GM23248 (cell line): ENCODE data around the gene TMEM187. TPM values are rescaled to one million over a fixed set of nuclear protein-coding genes. Genes with fewer than 3 reads are reported as not detected.

Experiments used
- DNase-seq: peaks from one replicate; pipeline ENCODE4 v3.0.0-alpha.2; 2015
- H2AFZ ChIP-seq: fragments of 200-600 bp; sonication (generic); 2 replicates; pipeline ENCODE4 v1.6.1; 2016; ENCODE audit warnings: antibody characterized with exemption
- H3F3A ChIP-seq: fragments of 200-600 bp; sonication (generic); 2 replicates; pipeline ENCODE4 v1.6.1; 2016; ENCODE audit warnings: mild to moderate bottlenecking, antibody characterized with exemption, mixed run types; ENCODE audit not compliant: insufficient read depth
- H3K27ac ChIP-seq: fragments of 200-600 bp; sonication (generic); 2 replicates; pipeline ENCODE4 v1.5.1; 2016; ENCODE audit warnings: mild to moderate bottlenecking
- H3K27me3 ChIP-seq: fragments of 200-600 bp; sonication (generic); replicated peaks from 2 replicates; pipeline ENCODE4 v1.6.1; 2016; ENCODE audit warnings: mild to moderate bottlenecking; ENCODE audit not compliant: insufficient read depth
- H3K36me3 ChIP-seq: fragments of 200-600 bp; sonication (generic); 2 replicates; pipeline ENCODE4 v1.6.1; 2016; ENCODE audit warnings: low read depth, mild to moderate bottlenecking
- H3K4me1 ChIP-seq: fragments of 200-600 bp; sonication (generic); 2 replicates; pipeline ENCODE4 v1.6.1; 2016; ENCODE audit warnings: mild to moderate bottlenecking; ENCODE audit not compliant: insufficient read depth
- H3K4me2 ChIP-seq: fragments of 200-600 bp; sonication (generic); one replicate; pipeline ENCODE4 v1.6.1; 2016; ENCODE audit warnings: mild to moderate bottlenecking; ENCODE audit not compliant: unreplicated experiment
- H3K4me3 ChIP-seq: fragments of 200-600 bp; sonication (generic); 2 replicates; pipeline ENCODE4 v1.5.1; 2016; ENCODE audit warnings: mild to moderate bottlenecking
- H3K79me2 ChIP-seq: fragments of 200-600 bp; sonication (generic); 2 replicates; pipeline ENCODE4 v1.6.1; 2016; ENCODE audit warnings: mild to moderate bottlenecking; ENCODE audit not compliant: insufficient read depth
- H3K9ac ChIP-seq: fragments of 200-600 bp; sonication (generic); 2 replicates; pipeline ENCODE4 v1.6.1; 2016; ENCODE audit warnings: mild to moderate bottlenecking
- H3K9me2 ChIP-seq: fragments of 200-600 bp; sonication (generic); 2 replicates; pipeline ENCODE4 v1.6.1; 2016; ENCODE audit warnings: mixed run types, mild to moderate bottlenecking, moderate library complexity; ENCODE audit not compliant: insufficient read depth
- H3K9me3 ChIP-seq: fragments of 200-600 bp; sonication (generic); one replicate; pipeline ENCODE4 v1.6.1; 2017; ENCODE audit warnings: low read depth
- H4K20me1 ChIP-seq: fragments of 200-600 bp; sonication (generic); 2 replicates; pipeline ENCODE4 v1.6.0; 2016; ENCODE audit not compliant: insufficient read depth
- EZH2 ChIP-seq: fragments of 200-600 bp; sonication (generic); IDR thresholded peaks from 2 replicates; pipeline ENCODE4 v1.6.1; 2018; ENCODE audit warnings: antibody characterized with exemption, mild to moderate bottlenecking; ENCODE audit not compliant: insufficient read depth, poor library complexity, severe bottlenecking
- EZH2phosphoT487 ChIP-seq: fragments of 200-600 bp; sonication (generic); IDR thresholded peaks from 2 replicates; pipeline ENCODE4 v1.6.1; 2018; ENCODE audit warnings: antibody characterized with exemption, moderate library complexity, mild to moderate bottlenecking, low read depth; ENCODE audit not compliant: insufficient read depth
- WGBS, 2 experiments: methylation state at CpG; one replicate each; pipeline ENCODE4 v1.1.6; 2015 to 2017; ENCODE audit warnings: low lambda C conversion rate in 2 of 2, low coverage in 1 of 2; ENCODE audit errors: missing lambda C conversion rate in 2 of 2; 5-methylcytosine and 5-hydroxymethylcytosine counted together
- in situ Hi-C: fragments of 300-500 bp; cut with MboI; formaldehyde crosslinking; loops from 2 replicates; pipeline ENCODE4 v1.15.0; 2020
- microRNA counts: library from miRNA; unstranded; fragments of <30 nt; microRNA quantifications from one replicate; lab custom pipeline; 2016
- microRNA-seq: library from miRNA; unstranded; fragments of <30 nt; microRNA quantifications from one replicate; pipeline ENCODE4, GENCODE V29; 2016; ENCODE audit warnings: borderline number of aligned reads
- polyA plus RNA-seq: library from polyadenylated mRNA; unstranded; fragments of >200 nt; fragmentation: Nextera tagmentation; extraction: Ambion mirVana; gene quantifications from 2 replicates; pipeline ENCODE4 v1.2.1, GENCODE V29; 2016
- small RNA-seq: library from RNA; depleted of rRNA; stranded (forward); fragments of <200 nt; gene quantifications from one replicate; pipeline ENCODE3, GENCODE V24; 2014; ENCODE audit warnings: low read depth, low replicate concordance
- total RNA-seq: library from RNA; depleted of rRNA; stranded (reverse); fragments of >200 nt; shearing (Covaris generic); gene quantifications from 2 replicates; pipeline ENCODE4 v1.2.3, GENCODE V29; 2014; rRNA removed

The TMEM187 gene
- total and polyA plus RNA-seq, 2 experiments from 2014 or later = 7.6 to 8.5 TPM

DNA sequence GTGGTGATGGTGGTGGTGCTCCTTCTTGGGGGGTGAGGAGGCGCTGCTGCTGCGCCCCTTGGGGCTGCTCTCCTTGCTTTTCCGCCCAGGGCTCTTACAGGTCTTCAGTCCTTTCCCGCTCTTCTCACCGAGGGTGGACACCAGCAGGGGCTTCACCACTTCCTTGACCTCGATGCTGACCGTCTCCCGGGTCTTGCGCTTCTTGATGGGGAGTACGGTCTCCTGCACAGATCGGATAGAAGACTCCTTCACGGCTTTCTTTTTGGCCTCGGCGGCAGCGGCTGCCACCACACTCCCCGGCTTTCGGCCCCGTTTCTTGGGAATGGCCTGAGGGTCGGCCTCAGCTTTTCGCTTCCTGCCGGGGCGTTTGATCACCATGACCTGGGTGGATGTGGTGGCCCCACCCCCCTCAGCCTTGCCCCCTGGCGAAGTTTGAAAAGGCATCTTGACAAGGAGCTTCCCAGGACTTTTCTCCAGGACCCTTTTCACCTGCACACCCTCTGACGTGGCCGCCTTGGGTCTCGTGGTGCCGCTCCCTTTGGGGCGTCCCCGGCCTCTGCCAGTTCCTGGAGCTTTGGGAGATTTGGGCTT, 58.3 kb downstream of the TMEM187 start:
- no peak for TF ChIP-seq EZH2phosphoT487
- no peak for TF ChIP-seq EZH2

DNA sequence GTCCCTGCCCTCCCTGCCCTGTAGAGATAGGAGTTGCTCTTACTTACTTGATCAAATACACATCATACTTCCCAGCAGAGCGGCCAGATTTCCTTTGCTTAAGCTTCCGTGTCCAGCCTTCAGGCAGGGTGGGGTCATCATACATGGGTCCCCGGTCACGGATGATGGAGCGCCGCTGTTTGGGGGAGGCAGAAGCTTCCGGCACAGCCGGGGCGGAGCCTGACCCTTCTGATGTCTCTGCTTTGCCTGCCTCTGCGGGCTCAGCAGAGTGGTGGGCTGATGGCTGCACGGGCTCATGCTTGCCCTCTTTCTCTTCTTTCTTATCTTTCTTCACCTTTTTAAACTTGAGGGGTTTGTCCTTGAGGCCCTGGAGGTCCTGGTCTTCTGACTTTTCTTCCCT, 59.6 kb downstream of the TMEM187 start:
- Histone ChIP-seq H3K4me2 (no peak overlapping the region), H3F3A (no peaks in the 10 kb centered on the region), H3K4me3 (no peak overlapping the region), H3K9me3 (no peaks in the 10 kb centered on the region), H3K27me3 (no peaks in the 10 kb centered on the region), H4K20me1 (no peaks in the 10 kb centered on the region), H3K9me2 (no peaks in the 10 kb centered on the region), H2AFZ (no peak overlapping the region), H3K79me2 (peaks cover 52% of the 10 kb centered on the region), H3K4me1 (no peaks in the 10 kb centered on the region), H3K27ac (no peak overlapping the region), H3K36me3 (no peaks in the 10 kb centered on the region), H3K9ac (no peak overlapping the region)
- in situ Hi-C loops = no loop called here
- no peak for TF ChIP-seq EZH2phosphoT487
- TF ChIP-seq EZH2 = no peak
- DNase-seq = no peak
- WGBS, 2 experiments = 89 to 92% methylated on average over 4 to 11 of the region's 11 CpGs

More for the DNA sequence above, 58.3 kb downstream of the TMEM187 start:
- Histone ChIP-seq H3K79me2 (peaks cover 44% of the 10 kb centered on the region), H3K9ac (no peak overlapping the region), H3K4me1 (no peaks in the 10 kb centered on the region), H3F3A (no peaks in the 10 kb centered on the region), H3K27ac (no peak overlapping the region), H3K27me3 (no peaks in the 10 kb centered on the region), H3K9me2 (no peaks in the 10 kb centered on the region), H4K20me1 (no peaks in the 10 kb centered on the region), H2AFZ (no peak overlapping the region), H3K4me2 (no peak overlapping the region), H3K36me3 (no peaks in the 10 kb centered on the region), H3K9me3 (no peaks in the 10 kb centered on the region), H3K4me3 (no peak overlapping the region)
- no peak for DNase-seq
- WGBS, 2 experiments = 99 to 100% methylated on average over 5 to 19 of the region's 29 CpGs
- in situ Hi-C loops = no loop called here

DNA sequence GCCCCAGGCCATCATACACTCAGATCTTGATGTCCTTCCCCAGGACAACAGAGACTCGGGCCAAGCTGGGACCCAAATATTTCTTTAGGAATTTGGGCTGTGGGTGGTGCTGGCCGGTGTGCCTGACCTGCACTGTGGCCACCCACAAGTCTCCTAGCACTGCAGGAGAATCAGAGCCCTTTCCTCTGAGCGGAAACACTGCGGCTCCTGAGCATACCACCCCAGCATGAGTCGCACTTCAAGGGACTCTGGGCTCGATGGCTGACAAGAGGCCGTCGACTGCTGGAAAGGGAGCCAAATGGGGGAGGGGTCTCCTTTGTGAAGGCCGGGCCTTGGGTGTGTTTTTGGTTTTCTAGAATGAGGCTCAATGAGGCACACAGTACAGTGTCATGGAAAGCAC, 60.1 kb downstream of the TMEM187 start:
- Histone ChIP-seq H3K9ac (no peak overlapping the region), H3K4me2 (no peak overlapping the region), H4K20me1 (no peaks in the 10 kb centered on the region), H3K4me3 (no peak overlapping the region), H3K79me2 (peaks cover 55% of the 10 kb centered on the region), H2AFZ (no peak overlapping the region), H3K9me3 (no peaks in the 10 kb centered on the region), H3K9me2 (no peaks in the 10 kb centered on the region), H3K4me1 (no peaks in the 10 kb centered on the region), H3F3A (no peaks in the 10 kb centered on the region), H3K36me3 (no peaks in the 10 kb centered on the region), H3K27ac (no peak overlapping the region), H3K27me3 (no peaks in the 10 kb centered on the region)
- TF ChIP-seq EZH2phosphoT487 = no peak
- no peak for TF ChIP-seq EZH2
- in situ Hi-C loops = no loop called here
- 30 to 44% methylated on average over 5 to 9 of the region's 9 CpGs for WGBS, 2 experiments
- peak; percentile 38 for DNase-seq

MicroRNA genes within 50 kb of the gene (microRNA counts, 767-probe panel; counts per million panel counts)
- 447 counts per million, percentile 86 among the panel's probes with 10 or more counts for microRNA hsa-miR-718 (lab: Ali Mortazavi, UCI)

Small RNA genes lying within 50 kb of the gene (microRNA-seq; reads per million reads assigned to microRNA genes)
- gene MIR3202-1 (not detected), gene MIR3202-2 (not detected), gene MIR718 (not detected)

Small RNA genes lying within 50 kb of the gene (small RNA-seq; reads per million reads assigned to genes)
- gene MIR3202-1 = not detected

Other genes starting within 250 kb of the TMEM187 start
- 180 and 187 TPM in 2 replicates for gene BCAP31, start 248.4 kb upstream of the TMEM187 start, total RNA-seq
- 317 and 326 TPM in 2 replicates for gene BCAP31, start 248.4 kb upstream of the TMEM187 start, polyA plus RNA-seq
- 24.4 and 24.9 TPM in 2 replicates for gene ABCD1, start 247.9 kb upstream of the TMEM187 start, total RNA-seq
- 9.5 and 9.8 TPM in 2 replicates for gene ABCD1, start 247.9 kb upstream of the TMEM187 start, polyA plus RNA-seq
- 12.5 and 13.5 TPM in 2 replicates for gene PLXNB3, start 208.5 kb upstream of the TMEM187 start, total RNA-seq
- 7.1 and 8.8 TPM in 2 replicates for gene PLXNB3, start 208.5 kb upstream of the TMEM187 start, polyA plus RNA-seq
- 0.86 TPM in 1 of 2 replicates, not detected in the other for gene SRPK3, start 191.7 kb upstream of the TMEM187 start, total RNA-seq
- 0.53 and 1.1 TPM in 2 replicates for gene SRPK3, start 191.7 kb upstream of the TMEM187 start, polyA plus RNA-seq
- gene IDH3G, start 178.4 kb upstream of the TMEM187 start, total RNA-seq = 79.5 and 88.2 TPM in 2 replicates
- 76.1 and 83.2 TPM in 2 replicates for gene IDH3G, start 178.4 kb upstream of the TMEM187 start, polyA plus RNA-seq
- gene SSR4, start 178.1 kb upstream of the TMEM187 start, total RNA-seq = 225 and 295 TPM in 2 replicates
- gene SSR4, start 178.1 kb upstream of the TMEM187 start, polyA plus RNA-seq = 568 TPM in 2 replicates
- gene PDZD4, start 142.2 kb upstream of the TMEM187 start, total RNA-seq = 1.5 TPM in 1 of 2 replicates, not detected in the other
- gene PDZD4, start 142.2 kb upstream of the TMEM187 start, polyA plus RNA-seq = not detected in 2 replicates
- 1.9 TPM in 1 of 2 replicates, not detected in the other for gene L1CAM, start 86.6 kb upstream of the TMEM187 start, total RNA-seq
- 0.34 and 0.38 TPM in 2 replicates for gene L1CAM, start 86.6 kb upstream of the TMEM187 start, polyA plus RNA-seq
- gene AVPR2, start 68.1 kb upstream of the TMEM187 start, total RNA-seq = not detected in 2 replicates
- gene AVPR2, start 68.1 kb upstream of the TMEM187 start, polyA plus RNA-seq = not detected in 2 replicates
- gene ARHGAP4, start 46.5 kb upstream of the TMEM187 start, total RNA-seq = 2.8 TPM in 1 of 2 replicates, not detected in the other
- 0.43 and 0.45 TPM in 2 replicates for gene ARHGAP4, start 46.5 kb upstream of the TMEM187 start, polyA plus RNA-seq
- gene NAA10, start 37.7 kb upstream of the TMEM187 start, total RNA-seq = 105 and 154 TPM in 2 replicates
- gene NAA10, start 37.7 kb upstream of the TMEM187 start, polyA plus RNA-seq = 161 and 166 TPM in 2 replicates
- 0.11 TPM in 1 of 2 replicates, not detected in the other for gene RENBP, start 28.1 kb upstream of the TMEM187 start, total RNA-seq
- gene RENBP, start 28.1 kb upstream of the TMEM187 start, polyA plus RNA-seq = not detected in 2 replicates
- gene HCFC1, start 936 bp upstream of the TMEM187 start, total RNA-seq = 24.0 and 26.4 TPM in 2 replicates
- gene HCFC1, start 936 bp upstream of the TMEM187 start, polyA plus RNA-seq = 12.5 and 12.6 TPM in 2 replicates
- 45.3 and 54.7 TPM in 2 replicates for gene IRAK1, start 47.1 kb downstream of the TMEM187 start, total RNA-seq
- gene IRAK1, start 47.1 kb downstream of the TMEM187 start, polyA plus RNA-seq = 58.7 and 58.8 TPM in 2 replicates
- gene MECP2, start 125.0 kb downstream of the TMEM187 start, total RNA-seq = 16.5 and 16.7 TPM in 2 replicates
- 10.3 and 13.0 TPM in 2 replicates for gene MECP2, start 125.0 kb downstream of the TMEM187 start, polyA plus RNA-seq
- gene OPN1LW, start 171.5 kb downstream of the TMEM187 start, total RNA-seq = not detected in 2 replicates
- gene OPN1LW, start 171.5 kb downstream of the TMEM187 start, polyA plus RNA-seq = not detected in 2 replicates
- gene OPN1MW, start 209.8 kb downstream of the TMEM187 start, total RNA-seq = not detected in 2 replicates
- not detected in 2 replicates for gene OPN1MW, start 209.8 kb downstream of the TMEM187 start, polyA plus RNA-seq
- not detected in 2 replicates for gene OPN1MW2, start 247.0 kb downstream of the TMEM187 start, total RNA-seq
- gene OPN1MW2, start 247.0 kb downstream of the TMEM187 start, polyA plus RNA-seq = not detected in 2 replicates